GM12878 (cell line): ENCODE data around the gene SRMS. TPM values are rescaled to one million over a fixed set of nuclear protein-coding genes. Genes with fewer than 3 reads are reported as not detected.

ENCODE experiments used
- ATAC-seq: fragments of 200-7000 bp; cut with Tn5 transposase; 3 replicates; pipeline ENCODE4 v1.9.1; 2020; ENCODE audit warnings: mild to moderate bottlenecking, moderate library complexity
- BruUV-seq: library from RNA; stranded (reverse); fragments of 400-500 nt; replicated peaks from 2 replicates; lab custom pipeline; 2021; lab: Mats Ljungman, UMichigan
- CTCF ChIA-PET: fragments of 300-600 bp; sonication (Branson Sonifier 250); formaldehyde crosslinking; extraction: SDS; loops from one replicate; lab custom pipeline; 2021; ENCODE audit warnings: inconsistent platforms; lab: Yijun Ruan, JAX
- POLR2A ChIA-PET: fragments of 350-600 bp; formaldehyde crosslinking; extraction: SDS; loops from one replicate; lab custom pipeline; 2021; ENCODE audit warnings: inconsistent platforms; lab: Charles Lee
- RAD21 ChIA-PET: fragments of 300-600 bp; sonication (Branson Sonifier 250); formaldehyde crosslinking; loops from one replicate; lab custom pipeline; 2023; ENCODE audit warnings: antibody characterized with exemption; ENCODE audit not compliant: unreplicated experiment; lab: Charles Lee
- SMC1A ChIA-PET: fragments of 300-600 bp; sonication (Branson Sonifier 250); formaldehyde crosslinking; loops from one replicate; lab custom pipeline; 2023; ENCODE audit not compliant: unreplicated experiment, uncharacterized antibody; lab: Charles Lee
- DNase-seq: peaks from one replicate; pipeline ENCODE4 v3.0.0-alpha.2; 2011; ENCODE audit warnings: low read depth, low spot score
- FAIRE-seq: peaks from 3 replicates; lab custom pipeline; 2011; peaks lifted over from hg19 to GRCh38; lab: Jason Lieb, UNC
- H2AFZ ChIP-seq: 2 replicates; pipeline ENCODE4 v1.6.0; 2011; ENCODE audit warnings: low read depth, low read length, control low read depth; ENCODE audit not compliant: control insufficient read depth
- H3K27ac ChIP-seq: 2 replicates; pipeline ENCODE4 v1.5.1; 2011; ENCODE audit warnings: control low read depth; ENCODE audit not compliant: control insufficient read depth, insufficient read depth
- H3K27me3 ChIP-seq, 2 experiments: replicated peaks in 1 of 2; 2 replicates each; pipeline versions ENCODE4 v1.6.0 to v1.6.1; 2011; ENCODE audit warnings: low read length in 1 of 2; ENCODE audit not compliant: control insufficient read depth in 2 of 2, insufficient read depth in 2 of 2
- H3K36me3 ChIP-seq, 2 experiments: 2 replicates each; pipeline ENCODE4 v1.5.1; 2011; ENCODE audit warnings: low read length in 1 of 2; ENCODE audit not compliant: control insufficient read depth in 2 of 2, insufficient read depth in 2 of 2
- H3K4me1 ChIP-seq: 2 replicates; pipeline ENCODE4 v1.6.1; 2011; ENCODE audit warnings: mild to moderate bottlenecking, low read length, moderate library complexity, mixed read lengths; ENCODE audit not compliant: control insufficient read depth, insufficient read depth
- H3K4me2 ChIP-seq: 2 replicates; pipeline ENCODE4 v1.6.0; 2011; ENCODE audit warnings: control low read depth; ENCODE audit not compliant: control insufficient read depth, insufficient read depth
- H3K4me3 ChIP-seq: fragments of 200-600 bp; sonication (generic); 2 replicates; pipeline ENCODE4 v1.5.1; 2016
- H3K79me2 ChIP-seq: 2 replicates; pipeline ENCODE4 v1.6.0; 2011; ENCODE audit warnings: low read length; ENCODE audit not compliant: control insufficient read depth, insufficient read depth
- H3K9ac ChIP-seq: 2 replicates; pipeline ENCODE4 v1.8.0; 2011; ENCODE audit warnings: low read length, control low read depth, mixed read lengths; ENCODE audit not compliant: control insufficient read depth, insufficient read depth
- H3K9me3 ChIP-seq: replicated peaks from 3 replicates; pipeline ENCODE4 v1.5.1; 2011; ENCODE audit warnings: mild to moderate bottlenecking, low read length; ENCODE audit not compliant: control insufficient read depth, insufficient read depth
- H4K20me1 ChIP-seq: 2 replicates; pipeline ENCODE4 v1.6.0; 2011; ENCODE audit not compliant: control insufficient read depth, insufficient read depth
- CBFB ChIP-seq: IDR thresholded peaks from 2 replicates; pipeline ENCODE4 v1.6.1; 2016; ENCODE audit warnings: antibody characterized with exemption, low read depth
- CHD4 ChIP-seq: fragments of 200-600 bp; sonication (generic); IDR thresholded peaks from 2 replicates; pipeline ENCODE4 v1.6.1; 2016; ENCODE audit warnings: mild to moderate bottlenecking
- CTCF ChIP-seq, 3 experiments: IDR thresholded peaks in 2 of 3; conservative IDR thresholded peaks in 1 of 3; 2 replicates each; pipeline ENCODE4 v1.5.1; 2011; ENCODE audit warnings: low read depth in 3 of 3, low read length in 3 of 3, mild to moderate bottlenecking in 3 of 3, control low read depth in 2 of 3, moderate library complexity in 2 of 3, inconsistent platforms in 1 of 3, mixed read lengths in 1 of 3; ENCODE audit not compliant: control insufficient read depth in 2 of 3, insufficient read depth in 1 of 3; ENCODE audit errors: extremely low read depth in 1 of 3
- E2F8 ChIP-seq: fragments of 450-650 bp; IDR thresholded peaks from 2 replicates; pipeline ENCODE4 v1.6.1; 2018; ENCODE audit warnings: mild to moderate bottlenecking, low read depth, moderate library complexity; ENCODE audit not compliant: partially characterized antibody
- ELK1 ChIP-seq: IDR thresholded peaks from 2 replicates; pipeline ENCODE4 v1.6.1; 2012; ENCODE audit warnings: low read depth, low read length, improper control_type of control experiment
- ESRRA ChIP-seq: IDR thresholded peaks from 2 replicates; pipeline ENCODE4 v1.6.1; 2012; ENCODE audit warnings: mild to moderate bottlenecking, low read length, improper control_type of control experiment
- FOS ChIP-seq: IDR thresholded peaks from 3 replicates; pipeline ENCODE4 v1.6.1; 2011; ENCODE audit warnings: borderline replicate concordance; ENCODE audit not compliant: insufficient read length; ENCODE audit errors: extremely low read depth
- FOXM1 ChIP-seq: IDR thresholded peaks from 2 replicates; pipeline ENCODE4 v1.6.1; 2012; ENCODE audit warnings: low read depth, mild to moderate bottlenecking, inconsistent platforms, low read length, moderate library complexity
- KAT2A ChIP-seq: conservative IDR thresholded peaks from 2 replicates; pipeline ENCODE4 v1.6.1; 2011; ENCODE audit warnings: low read depth, low read length; ENCODE audit not compliant: control insufficient read depth
- MEF2B ChIP-seq: fragments of 450-650 bp; IDR thresholded peaks from 2 replicates; pipeline ENCODE4 v1.6.1; 2018; ENCODE audit warnings: mild to moderate bottlenecking, moderate library complexity; ENCODE audit not compliant: partially characterized antibody, poor library complexity, severe bottlenecking
- PAX5 ChIP-seq: IDR thresholded peaks from 2 replicates; pipeline ENCODE4 v1.6.1; 2011; ENCODE audit warnings: low read depth, low read length, borderline replicate concordance
- POU2F2 ChIP-seq: IDR thresholded peaks from 3 replicates; pipeline ENCODE4 v1.6.1; 2011; ENCODE audit warnings: low read depth, mild to moderate bottlenecking, low read length, borderline replicate concordance
- RAD21 ChIP-seq: IDR thresholded peaks from 2 replicates; pipeline ENCODE4 v1.6.1; 2011; ENCODE audit warnings: mild to moderate bottlenecking, low read depth, low read length, moderate library complexity; ENCODE audit not compliant: insufficient read depth
- SIX5 ChIP-seq: IDR thresholded peaks from 2 replicates; pipeline ENCODE4 v1.6.1; 2011; ENCODE audit warnings: mild to moderate bottlenecking, low read depth, low read length, moderate library complexity; ENCODE audit not compliant: severe bottlenecking
- SP1 ChIP-seq: IDR thresholded peaks from one replicate; pipeline ENCODE4 v1.6.1; 2011; ENCODE audit warnings: low read depth, low read length
- SREBF1 ChIP-seq: IDR thresholded peaks from 2 replicates; pipeline ENCODE4 v1.6.1; 2012; ENCODE audit warnings: mild to moderate bottlenecking, low read length
- TCF3 ChIP-seq: IDR thresholded peaks from 2 replicates; pipeline ENCODE4 v1.6.1; 2012; ENCODE audit warnings: low read depth, mild to moderate bottlenecking, low read length, borderline replicate concordance; ENCODE audit not compliant: insufficient read depth
- WGBS: methylation state at CpG from one replicate; pipeline ENCODE4 v1.1.6; 2016; ENCODE audit warnings: low lambda C conversion rate; ENCODE audit not compliant: insufficient replicate concordance, insufficient coverage; ENCODE audit errors: missing lambda C conversion rate; 5-methylcytosine and 5-hydroxymethylcytosine counted together
- in situ Hi-C: fragments of 300-500 bp; cut with MboI; formaldehyde crosslinking; loops from 9 replicates; pipeline ENCODE4 v1.14.3; 2018; ENCODE audit warnings: mixed read lengths
- intact Hi-C: fragments of 100-400 bp; cut with micrococcal nuclease; formaldehyde crosslinking; loops from one replicate; pipeline ENCODE4 v1.14.2; 2022; ENCODE audit not compliant: unreplicated experiment
- polyA plus RNA-seq, 11 experiments: library from polyadenylated mRNA; depleted of rRNA in 4 of 11; unstranded in 6 of 11; stranded (reverse) in 5 of 11; fragments of >200 nt; fragmentation: Nextera tagmentation in 4 of 11; fragmentation: Illumina TruSeq in 1 of 11; extraction: Ambion mirVana in 4 of 11; extraction: Trizol in 1 of 11; gene quantifications; 1 replicate in 1 of 11; 2 replicates in 10 of 11; pipeline versions ENCODE4 v1.2.1 to v1.2.3, GENCODE V29; 2011 to 2016; ENCODE audit warnings: inconsistent platforms in 2 of 11, missing spikeins in 2 of 11, low read depth in 1 of 11
- total RNA-seq, 4 experiments: library from RNA; depleted of rRNA in 3 of 4; stranded (reverse); fragments of >200 nt in 3 of 4; fragmentation: Illumina TruSeq in 1 of 4; extraction: Trizol in 1 of 4; gene quantifications; 2 replicates each; pipeline versions ENCODE4 v1.2.1 to v1.2.3, GENCODE V29; 2013 to 2021

Gene SRMS
- total and polyA plus RNA-seq, 10 of the 15 experiments (the other 5 are each of a cell fraction or from before 2014, with no cell fraction given): not detected

DNA sequence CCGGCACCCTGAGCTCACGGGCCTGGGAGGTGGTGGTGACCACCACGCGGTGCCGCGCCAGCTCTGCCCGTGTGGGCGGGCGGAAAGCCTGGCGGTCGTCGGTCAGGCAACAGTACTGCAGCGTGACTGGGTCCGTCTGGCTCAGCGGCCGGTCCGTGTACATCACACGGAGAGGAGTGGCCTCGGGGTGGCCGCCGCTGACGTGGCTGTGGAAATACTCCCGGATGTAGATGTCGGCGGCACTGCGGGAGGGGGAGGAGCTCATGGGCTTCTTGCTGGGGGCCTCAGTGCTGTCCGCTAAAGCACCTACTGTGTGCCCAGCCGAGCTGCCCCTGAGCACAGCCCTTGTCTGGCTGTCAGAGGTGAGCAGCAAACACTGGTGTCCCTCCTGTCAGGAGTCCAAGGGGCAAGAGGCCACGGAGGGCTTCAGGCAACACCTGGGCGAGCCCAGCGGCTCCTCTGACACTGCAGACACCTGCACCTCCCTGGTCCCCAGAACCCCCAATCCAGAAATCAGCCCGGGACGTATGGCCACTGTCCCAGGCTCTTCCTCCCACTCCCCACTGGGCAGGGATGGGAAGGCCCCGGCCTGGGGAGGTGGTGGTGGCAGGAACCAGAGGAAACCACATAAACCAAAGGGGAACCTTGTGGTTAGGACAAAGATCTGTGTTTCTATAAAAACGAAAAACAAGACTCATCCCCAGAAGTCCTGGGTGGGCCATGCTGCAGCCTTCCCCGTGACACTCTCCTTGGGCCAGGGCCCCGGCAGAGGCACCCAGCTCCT lies 20.0 kb upstream of the SRMS start:
- H2AFZ ChIP-seq: no peak overlapping the region
- peak; percentile 90 for FAIRE-seq
- no peaks in the 10 kb centered on the region; the same call in 2 of the 3 replicates for H3K9me3 ChIP-seq
- in situ Hi-C loops: no loop called here
- peak; percentile 90 for ATAC-seq
- ChIA-PET SMC1A (interaction anchor here (0.7 to 1.2 kb wide), 2 partner anchors 13 to 406 kb away, joined by 3 to 5 read pairs; no protein-coding TSS in a partner anchor), POLR2A (interaction anchor here (1.4 to 1.6 kb wide), 2 partner anchors 15 to 60 kb away, joined by 3 to 8 read pairs; partner anchors contain the start of gene GMEB2), RAD21 (interaction anchor here (1.2 to 1.9 kb wide), 2 partner anchors 30 to 74 kb away, joined by 3 to 6 read pairs; partner anchors contain the start of gene PTK6), CTCF (interaction anchor here (0.7 to 2.3 kb wide), 3 partner anchors 13 to 126 kb away, joined by 3 to 5 read pairs (median 4); partner anchors contain the start of gene PTK6)
- peaks cover 24% of the 10 kb centered on the region for H3K4me1 ChIP-seq
- peak overlapping the region; percentile 82 for H3K4me2 ChIP-seq
- 24% methylated on average over 31 of the region's 37 CpGs for WGBS
- no TSS peak for BruUV-seq
- peak; percentile 60 for DNase-seq
- intact Hi-C loops: no loop called here
- H3K27ac ChIP-seq: no peak overlapping the region
- H3K79me2 ChIP-seq: no peaks in the 10 kb centered on the region
- H3K9ac ChIP-seq: no peak overlapping the region
- no peaks in the 10 kb centered on the region for H3K27me3 ChIP-seq
- no peaks in the 10 kb centered on the region for H4K20me1 ChIP-seq
- H3K4me3 ChIP-seq: no peak overlapping the region
- no peaks in the 10 kb centered on the region for H3K36me3 ChIP-seq
- TF ChIP-seq E2F8 (no peak), KAT2A (no peak), SREBF1 (no peak), PAX5 (peak; percentile 71; the same call in 1 of the 2 replicates), FOS (no peak), SIX5 (no peak), CBFB (peak; percentile 99), POU2F2 (peak; percentile 17; the same call in 1 of the 3 replicates), CHD4 (no peak), TCF3 (peak; percentile 55; the same call in 1 of the 2 replicates), RAD21 (no peak), MEF2B (peak; percentile 25), ESRRA (no peak), SP1 (peak; percentile 46), ELK1 (no peak), FOXM1 (peak; percentile 74; the same call in 1 of the 2 replicates), CTCF (IDR thresholded peaks at IDR 0.05 in 2 of 3, conservative IDR thresholded peaks at IDR 0.05 in 1 of 3; ENCODE audit: control insufficient read depth in 2 of 3, extremely low read depth in 1 of 3, insufficient read depth in 1 of 3, low read depth in 3 of 3, low read length in 3 of 3) (no peak)
